Smooth muscle cell of the brain vasculature (primary cell): ENCODE data around the gene MAD1L1.
"Not testable (repeated sequence)": the region's sequence is repeated elsewhere in the genome, so short reads cannot be mapped to it uniquely, and the experiment has no call there.

Source experiments
- DNase-seq: peaks from one replicate; pipeline ENCODE4 v3.0.0-alpha.2; 2012; ENCODE audit warnings: low read depth, low spot score

The MAD1L1 gene

GRCh38 chr7:1990001-1990670, 242.6 kb downstream of the MAD1L1 start:
- DNase-seq, result no peak

DNA sequence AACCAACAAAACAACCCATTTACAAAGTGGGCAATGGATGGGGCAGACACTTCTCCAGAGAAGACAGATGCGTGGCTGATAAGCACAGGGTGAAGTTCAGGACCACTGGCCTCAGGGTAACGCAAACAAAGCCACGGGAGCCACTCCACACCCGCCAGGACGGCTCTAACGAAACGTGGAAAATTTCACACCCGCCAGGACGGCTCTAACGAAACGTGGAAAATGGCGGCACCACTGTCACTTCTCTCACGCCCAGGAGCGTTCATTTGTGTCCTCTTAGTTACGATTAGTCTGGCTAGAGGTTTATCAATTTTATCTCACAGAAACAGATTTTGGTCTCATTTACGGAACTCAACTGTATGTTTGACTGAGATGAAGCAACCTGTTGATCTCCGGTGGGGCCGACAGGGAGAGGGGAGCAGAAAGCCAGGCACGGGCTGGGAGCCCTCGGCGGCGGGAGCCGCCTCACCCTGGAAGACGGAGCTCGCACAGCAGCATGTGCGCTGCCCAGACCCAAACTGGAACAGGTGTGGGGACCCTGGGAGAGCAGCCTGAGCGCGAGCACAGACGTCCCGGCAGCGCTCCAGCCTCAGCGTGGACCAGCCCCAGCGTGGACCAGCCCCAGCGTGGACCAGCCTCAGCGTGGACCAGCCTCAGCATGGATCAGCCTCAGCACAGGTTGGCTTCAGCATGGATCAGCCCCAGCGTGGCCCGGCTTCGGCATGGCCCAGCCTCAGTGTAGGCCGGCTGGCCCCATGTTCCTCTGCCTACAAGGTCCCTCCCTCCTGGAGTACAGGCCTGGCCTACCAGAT, 243.5 kb downstream of the MAD1L1 start:
- no peak for DNase-seq

GRCh38 chr7:1988533-1988930, 244.2 kb downstream of the MAD1L1 start:
- no peak for DNase-seq

DNA sequence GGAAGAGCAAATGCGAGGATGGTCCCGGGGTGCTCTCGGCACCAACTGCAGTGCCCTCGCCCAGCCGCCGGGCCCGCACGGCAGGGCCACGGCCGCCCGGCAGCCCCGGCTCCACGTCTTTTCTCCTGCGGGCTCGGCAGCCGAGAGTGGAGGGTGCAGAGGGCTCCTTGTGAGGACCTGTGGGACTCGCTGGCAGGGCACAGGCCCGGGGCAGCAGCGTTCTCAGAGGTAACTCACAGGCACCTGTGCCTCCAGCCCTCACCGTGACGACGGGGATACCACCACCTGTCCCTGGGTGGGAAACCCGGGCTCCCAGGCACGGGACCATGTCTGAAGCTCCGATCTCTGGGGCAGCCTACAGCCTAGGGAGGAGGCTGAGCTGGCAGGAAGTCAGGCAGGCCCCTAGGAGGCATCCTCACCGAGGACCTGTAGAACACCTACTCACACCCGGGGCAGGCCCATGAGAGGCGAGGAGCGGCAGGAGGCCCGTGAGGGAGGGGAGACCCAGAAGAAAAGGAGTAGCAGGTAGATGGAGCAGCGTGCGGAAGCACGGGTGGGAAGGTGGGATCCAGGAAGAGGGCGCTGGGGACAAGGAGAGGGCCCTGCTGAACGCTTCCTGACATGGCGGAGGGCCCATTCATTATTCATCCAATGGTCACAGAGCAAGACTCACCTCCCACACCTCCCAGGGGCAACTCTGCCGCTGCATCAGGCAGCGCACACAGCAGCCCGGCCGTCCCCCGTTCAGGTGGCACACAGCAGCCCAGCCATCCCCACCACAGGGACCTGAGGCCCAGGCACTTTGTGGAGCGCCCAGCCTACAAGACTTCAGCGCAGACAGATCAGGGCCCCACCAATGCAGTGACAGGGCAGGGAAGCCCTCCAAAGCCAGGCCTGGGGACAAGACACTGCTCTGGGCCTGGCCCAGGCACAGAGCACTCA, 244.9 kb downstream of the MAD1L1 start:
- DNase-seq, result no peak

DNA sequence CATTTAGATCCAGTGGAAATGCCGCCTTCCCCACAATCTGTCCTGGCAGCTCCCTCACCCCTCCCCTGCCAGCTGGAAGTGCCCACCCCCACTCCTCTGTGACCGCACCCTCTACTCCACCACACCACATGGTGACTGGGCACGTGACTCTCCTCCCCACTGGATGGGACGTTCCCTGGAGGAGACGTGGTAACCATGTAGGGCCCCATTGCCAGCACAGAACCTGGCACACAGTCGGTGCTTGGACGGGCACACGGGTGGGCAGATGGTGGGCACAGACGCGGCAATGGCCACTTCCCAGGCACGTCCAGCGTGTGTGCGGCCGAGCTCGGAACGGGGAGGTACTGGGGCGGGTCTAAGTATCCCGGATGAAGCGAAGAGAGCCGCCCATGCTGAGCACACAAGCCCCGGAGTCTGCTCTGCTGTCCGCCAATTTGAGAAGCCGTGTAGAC, 245.6 kb downstream of the MAD1L1 start:
- no peak for DNase-seq

- DNase-seq, result no peak
Measured at GRCh38 chr7:1986366-1987083, 246.2 kb downstream of the MAD1L1 start.

GRCh38 chr7:1985936-1986335, 246.8 kb downstream of the MAD1L1 start:
- no peak for DNase-seq

DNA sequence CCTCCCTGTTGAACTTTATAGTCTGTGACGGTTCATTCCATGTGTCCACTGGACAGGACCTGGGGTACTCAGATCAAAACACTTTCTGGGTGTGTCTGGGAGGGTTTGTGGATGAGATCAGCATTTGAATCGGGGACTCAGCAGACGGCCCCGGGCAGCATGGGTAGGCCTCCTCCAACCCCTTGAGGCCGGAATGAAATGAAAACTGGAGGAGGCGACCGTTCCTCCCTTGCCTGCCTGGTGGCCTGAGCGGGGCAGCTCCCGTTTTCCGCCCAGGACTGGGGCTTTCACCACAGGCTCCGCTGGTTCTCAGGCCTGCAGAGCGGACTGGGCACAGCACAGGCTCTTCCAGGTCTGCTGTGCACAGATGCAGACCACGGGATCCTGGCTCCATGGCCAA, 247.7 kb downstream of the MAD1L1 start:
- DNase-seq, result no peak

GRCh38 chr7:1981878-1982230, 250.9 kb downstream of the MAD1L1 start:
- no peak for DNase-seq

DNA sequence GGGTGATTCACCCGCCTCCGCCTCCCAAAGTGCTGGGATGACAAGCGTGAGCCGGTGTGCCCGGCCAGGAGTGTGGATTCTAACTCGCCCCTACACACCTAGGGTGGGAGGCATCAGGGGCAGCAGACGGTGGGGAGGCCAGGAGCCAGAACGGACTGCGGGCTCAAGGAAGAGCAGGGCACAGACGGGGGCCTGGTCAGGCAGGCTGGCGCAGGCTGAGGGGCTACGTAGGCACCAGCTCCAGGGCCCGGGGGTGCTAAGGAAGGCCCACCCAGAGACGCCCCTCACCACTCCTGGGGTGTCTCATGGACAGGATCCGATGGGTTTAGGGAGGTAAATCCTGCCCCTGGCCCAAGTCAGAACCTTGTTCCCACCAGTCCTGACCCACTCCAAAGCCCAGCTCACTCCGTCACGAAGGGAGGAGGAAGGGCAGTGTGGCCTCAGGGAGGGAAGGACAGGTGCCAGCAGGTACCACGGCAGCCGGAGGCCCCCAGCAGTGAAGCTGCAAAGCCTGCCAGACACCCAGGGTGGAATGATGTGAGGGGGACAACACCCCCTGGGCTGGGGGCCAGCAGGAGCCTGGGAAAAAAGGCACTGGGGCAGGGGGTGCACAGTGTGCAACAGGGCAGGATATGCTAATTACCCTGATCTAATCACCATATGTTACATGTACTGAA, 251.4 kb downstream of the MAD1L1 start:
- no peak for DNase-seq

DNA sequence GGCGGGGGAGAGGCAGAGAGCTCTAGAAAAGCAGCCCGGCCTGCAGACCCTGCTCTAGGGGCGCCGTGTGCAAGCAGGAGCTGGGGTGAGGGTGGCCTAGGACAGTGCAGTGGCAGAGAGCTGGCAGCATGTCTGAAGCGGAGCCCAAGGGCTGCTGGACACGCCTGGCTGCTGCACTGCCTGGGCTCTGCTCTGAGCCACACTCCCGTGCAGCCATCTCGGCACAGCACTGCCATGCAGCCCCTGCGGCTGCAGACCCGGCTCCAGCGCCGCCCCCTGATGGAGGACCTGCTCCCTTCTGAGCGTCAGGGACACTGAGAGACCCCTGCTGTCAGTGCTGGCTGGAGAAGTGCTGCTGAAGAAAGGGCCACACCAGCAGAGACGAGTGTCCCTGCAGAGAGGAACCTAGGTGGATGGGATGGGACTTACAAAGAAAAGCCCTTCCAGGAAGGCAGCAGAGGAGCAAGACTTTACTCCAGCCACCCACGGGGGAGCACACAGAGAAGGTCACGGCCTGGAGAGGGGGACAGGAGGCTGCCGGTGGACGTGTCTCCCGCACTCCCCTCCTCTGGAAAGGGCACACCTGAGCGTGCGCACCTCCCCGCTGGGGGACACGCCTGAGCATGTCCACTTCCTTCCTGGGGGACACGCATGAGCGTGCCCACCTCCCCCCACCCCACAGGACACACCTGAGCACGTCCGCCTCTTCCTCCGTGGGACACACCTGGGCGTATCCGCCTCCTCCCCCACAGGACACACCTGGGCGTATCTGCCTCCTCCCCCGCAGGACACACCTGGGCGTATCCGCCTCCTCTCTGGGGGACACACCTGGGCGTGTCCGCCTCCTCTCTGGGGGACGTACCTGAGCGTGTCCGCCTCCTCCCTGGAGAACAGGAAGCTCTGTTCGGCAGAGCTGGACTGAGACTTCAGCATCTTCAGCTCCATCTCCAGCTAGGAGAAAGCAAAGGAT, 252.9 kb downstream of the MAD1L1 start:
- no peak for DNase-seq

DNA sequence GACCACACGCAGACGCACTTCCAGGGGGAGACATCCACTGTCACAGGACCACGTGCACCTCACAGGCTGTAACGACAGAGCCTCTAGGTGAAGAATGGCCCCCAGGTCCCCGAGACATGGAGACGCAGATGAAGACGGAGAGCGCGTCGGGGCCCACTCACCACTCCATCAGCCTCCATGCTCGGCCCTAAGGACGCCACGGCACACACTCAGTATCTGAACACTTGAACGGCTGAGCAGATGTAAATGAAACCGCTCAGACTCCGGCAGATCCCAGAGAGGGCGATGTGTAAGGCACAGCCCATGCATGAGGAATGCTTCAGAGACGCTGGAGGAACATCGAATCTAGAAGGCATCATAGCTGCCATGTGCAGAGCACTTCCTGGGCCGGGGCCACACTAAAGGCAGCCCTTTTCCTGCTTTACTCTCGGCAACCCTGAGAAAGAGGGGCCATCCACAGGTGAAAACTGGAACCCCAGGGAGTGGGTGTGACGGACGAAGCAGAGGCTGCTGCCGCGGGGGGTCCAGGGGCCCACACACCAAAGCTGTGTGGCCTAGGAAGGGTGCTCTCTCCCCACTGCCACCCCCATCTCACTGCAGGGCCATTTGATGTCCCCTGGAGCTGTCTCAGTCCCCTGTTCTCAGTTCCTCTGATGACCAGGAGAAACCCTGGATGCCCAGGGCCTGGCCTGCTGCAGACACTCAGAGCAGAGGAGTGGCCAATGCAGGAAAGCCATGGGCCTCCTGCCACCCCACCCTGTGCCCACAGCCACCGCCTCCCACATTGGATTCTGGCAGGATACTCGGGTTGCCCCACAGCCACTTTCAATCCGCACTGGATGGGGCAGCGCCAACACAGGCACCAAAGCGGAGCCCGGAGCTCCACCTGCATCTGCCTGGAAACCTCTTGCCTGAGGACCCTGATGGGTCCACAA, 253.8 kb downstream of the MAD1L1 start:
- DNase-seq, result no peak

- DNase-seq, result no peak
Measured at GRCh38 chr7:1977876-1978441, 254.8 kb downstream of the MAD1L1 start.

DNA sequence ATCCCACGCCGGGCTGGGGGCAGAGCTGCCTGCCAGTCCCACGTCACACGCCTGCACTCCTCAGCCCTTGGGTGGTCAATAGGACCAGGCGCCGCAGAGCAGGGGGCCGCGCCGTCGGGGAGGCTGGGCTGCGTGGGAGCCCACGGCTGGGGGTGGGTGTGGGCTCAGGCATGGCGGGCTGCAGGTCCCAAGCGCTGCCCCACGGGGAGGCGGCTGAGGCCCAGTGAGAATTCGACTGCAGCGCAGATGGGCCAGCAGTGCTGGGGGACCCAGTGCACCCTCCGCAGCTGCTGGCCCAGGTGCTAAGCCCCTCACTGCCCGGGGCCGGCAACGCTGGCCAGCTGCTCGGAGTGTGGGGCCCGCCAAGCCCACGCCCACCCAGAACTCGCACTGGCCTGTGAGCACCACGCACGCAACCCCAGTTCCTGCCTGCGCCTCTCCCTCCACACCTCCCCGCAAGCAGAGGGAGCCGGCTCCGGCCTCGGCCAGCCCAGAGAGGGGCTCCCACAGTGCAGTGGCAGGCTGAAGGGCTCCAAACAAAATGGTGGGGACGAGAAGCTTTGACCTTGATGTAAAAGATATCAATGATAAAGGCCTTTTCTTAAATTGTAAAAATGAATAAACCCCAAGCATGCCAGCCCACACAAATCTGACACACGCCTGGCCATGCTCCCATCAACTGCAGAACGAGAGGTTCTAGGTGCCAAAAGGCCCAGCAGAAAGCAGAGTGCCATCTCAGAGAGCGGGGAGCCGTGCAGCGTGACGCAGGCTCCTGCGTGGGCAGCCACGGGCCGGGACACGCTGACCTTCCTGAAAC, 255.5 kb downstream of the MAD1L1 start:
- no peak for DNase-seq

GRCh38 chr7:1976521-1976920, 256.2 kb downstream of the MAD1L1 start:
- DNase-seq, result not testable (repeated sequence)

- no peak for DNase-seq
Measured at GRCh38 chr7:1975581-1975980, 257.2 kb downstream of the MAD1L1 start.

DNA sequence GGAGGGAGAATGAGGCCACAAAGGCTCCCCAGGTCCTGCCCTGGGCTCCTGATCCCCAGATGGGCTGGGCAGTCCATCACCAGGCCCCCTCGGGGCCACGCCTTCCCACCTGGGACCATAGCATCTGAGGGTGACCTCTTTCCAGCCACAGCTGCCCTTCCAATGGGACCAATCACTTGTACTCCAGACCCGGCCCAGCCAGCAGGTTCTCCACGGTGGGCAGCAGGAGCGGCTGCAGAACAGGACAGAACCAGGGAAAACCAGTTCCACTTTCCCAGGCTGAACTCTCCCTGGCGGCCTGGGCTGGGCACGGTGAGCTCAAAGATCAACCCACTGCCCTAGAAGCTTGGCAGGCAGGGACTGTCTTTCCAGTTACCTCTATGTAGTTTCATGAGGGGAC, 257.6 kb downstream of the MAD1L1 start:
- no peak for DNase-seq
